Neural cell (in vitro differentiated cells): ENCODE measurements around the gene ACP1.

Experiments used
- CTCF ChIP-seq: fragments of 450-650 bp; IDR thresholded peaks from 2 replicates; pipeline ENCODE4 v1.5.1; 2014; ENCODE audit warnings: antibody characterized with exemption, mild to moderate bottlenecking, moderate library complexity; ENCODE audit not compliant: poor library complexity, severe bottlenecking
- EP300 ChIP-seq: fragments of 450-650 bp; conservative IDR thresholded peaks from 2 replicates; pipeline ENCODE4 v1.6.1; 2014; ENCODE audit warnings: antibody characterized with exemption, mild to moderate bottlenecking, moderate library complexity; ENCODE audit not compliant: poor library complexity, severe bottlenecking
- EZH2 ChIP-seq: fragments of 200-600, 300-800 bp; shearing (Covaris generic), sonication (generic); IDR thresholded peaks from 2 replicates; pipeline ENCODE4 v1.6.1; 2014; ENCODE audit warnings: antibody characterized with exemption, low read length, borderline replicate concordance, mild to moderate bottlenecking; ENCODE audit not compliant: insufficient read depth, poor library complexity, severe bottlenecking
- MXI1 ChIP-seq: fragments of 450-650 bp; conservative IDR thresholded peaks from 2 replicates; pipeline ENCODE4 v1.6.1; 2014; ENCODE audit warnings: antibody characterized with exemption, mild to moderate bottlenecking; ENCODE audit not compliant: poor library complexity, severe bottlenecking
- POLR2AphosphoS5 ChIP-seq: IDR thresholded peaks from 2 replicates; pipeline ENCODE4 v1.6.1; 2012
- RAD21 ChIP-seq: fragments of 450-650 bp; conservative IDR thresholded peaks from 2 replicates; pipeline ENCODE4 v1.6.1; 2014; ENCODE audit warnings: antibody characterized with exemption, mild to moderate bottlenecking, moderate library complexity
- SMC3 ChIP-seq: fragments of 450-650 bp; conservative IDR thresholded peaks from 2 replicates; pipeline ENCODE4 v1.6.1; 2014; ENCODE audit warnings: antibody characterized with exemption, mild to moderate bottlenecking, moderate library complexity; ENCODE audit not compliant: poor library complexity
- TAF1 ChIP-seq: IDR thresholded peaks from 2 replicates; pipeline ENCODE4 v1.6.1; 2012; ENCODE audit warnings: low read depth
- TF ChIP-seq, protein P1 (sequence below): IDR thresholded peaks from 2 replicates; pipeline ENCODE4 v1.6.1; 2012; ENCODE audit warnings: borderline replicate concordance

GRCh38 chr2:216068-216467 lies 48.7 kb upstream of the ACP1 start:
- TF ChIP-seq CTCF: no peak
- TF ChIP-seq EZH2: no peak
- TF ChIP-seq, protein P1, sequence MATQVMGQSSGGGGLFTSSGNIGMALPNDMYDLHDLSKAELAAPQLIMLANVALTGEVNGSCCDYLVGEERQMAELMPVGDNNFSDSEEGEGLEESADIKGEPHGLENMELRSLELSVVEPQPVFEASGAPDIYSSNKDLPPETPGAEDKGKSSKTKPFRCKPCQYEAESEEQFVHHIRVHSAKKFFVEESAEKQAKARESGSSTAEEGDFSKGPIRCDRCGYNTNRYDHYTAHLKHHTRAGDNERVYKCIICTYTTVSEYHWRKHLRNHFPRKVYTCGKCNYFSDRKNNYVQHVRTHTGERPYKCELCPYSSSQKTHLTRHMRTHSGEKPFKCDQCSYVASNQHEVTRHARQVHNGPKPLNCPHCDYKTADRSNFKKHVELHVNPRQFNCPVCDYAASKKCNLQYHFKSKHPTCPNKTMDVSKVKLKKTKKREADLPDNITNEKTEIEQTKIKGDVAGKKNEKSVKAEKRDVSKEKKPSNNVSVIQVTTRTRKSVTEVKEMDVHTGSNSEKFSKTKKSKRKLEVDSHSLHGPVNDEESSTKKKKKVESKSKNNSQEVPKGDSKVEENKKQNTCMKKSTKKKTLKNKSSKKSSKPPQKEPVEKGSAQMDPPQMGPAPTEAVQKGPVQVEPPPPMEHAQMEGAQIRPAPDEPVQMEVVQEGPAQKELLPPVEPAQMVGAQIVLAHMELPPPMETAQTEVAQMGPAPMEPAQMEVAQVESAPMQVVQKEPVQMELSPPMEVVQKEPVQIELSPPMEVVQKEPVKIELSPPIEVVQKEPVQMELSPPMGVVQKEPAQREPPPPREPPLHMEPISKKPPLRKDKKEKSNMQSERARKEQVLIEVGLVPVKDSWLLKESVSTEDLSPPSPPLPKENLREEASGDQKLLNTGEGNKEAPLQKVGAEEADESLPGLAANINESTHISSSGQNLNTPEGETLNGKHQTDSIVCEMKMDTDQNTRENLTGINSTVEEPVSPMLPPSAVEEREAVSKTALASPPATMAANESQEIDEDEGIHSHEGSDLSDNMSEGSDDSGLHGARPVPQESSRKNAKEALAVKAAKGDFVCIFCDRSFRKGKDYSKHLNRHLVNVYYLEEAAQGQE: no peak
- TF ChIP-seq EP300: no peak
- no peak for TF ChIP-seq POLR2AphosphoS5
- no peak for TF ChIP-seq TAF1
- no peak for TF ChIP-seq RAD21
- TF ChIP-seq SMC3: no peak
- TF ChIP-seq MXI1: no peak
